Effector CD4-positive, alpha-beta T cell (primary cell): ENCODE data around the gene MICOS13.
A peak's percentile ranks its signal among the peaks of the same experiment; 100 is the strongest.

ENCODE experiments used
- DNase-seq: peaks from one replicate; pipeline ENCODE4 v3.0.0-alpha.2; 2020

The MICOS13 gene

GRCh38 chr19:5687360-5688198 is 7.3 kb upstream of the MICOS13 start:
- no peak for DNase-seq

DNA sequence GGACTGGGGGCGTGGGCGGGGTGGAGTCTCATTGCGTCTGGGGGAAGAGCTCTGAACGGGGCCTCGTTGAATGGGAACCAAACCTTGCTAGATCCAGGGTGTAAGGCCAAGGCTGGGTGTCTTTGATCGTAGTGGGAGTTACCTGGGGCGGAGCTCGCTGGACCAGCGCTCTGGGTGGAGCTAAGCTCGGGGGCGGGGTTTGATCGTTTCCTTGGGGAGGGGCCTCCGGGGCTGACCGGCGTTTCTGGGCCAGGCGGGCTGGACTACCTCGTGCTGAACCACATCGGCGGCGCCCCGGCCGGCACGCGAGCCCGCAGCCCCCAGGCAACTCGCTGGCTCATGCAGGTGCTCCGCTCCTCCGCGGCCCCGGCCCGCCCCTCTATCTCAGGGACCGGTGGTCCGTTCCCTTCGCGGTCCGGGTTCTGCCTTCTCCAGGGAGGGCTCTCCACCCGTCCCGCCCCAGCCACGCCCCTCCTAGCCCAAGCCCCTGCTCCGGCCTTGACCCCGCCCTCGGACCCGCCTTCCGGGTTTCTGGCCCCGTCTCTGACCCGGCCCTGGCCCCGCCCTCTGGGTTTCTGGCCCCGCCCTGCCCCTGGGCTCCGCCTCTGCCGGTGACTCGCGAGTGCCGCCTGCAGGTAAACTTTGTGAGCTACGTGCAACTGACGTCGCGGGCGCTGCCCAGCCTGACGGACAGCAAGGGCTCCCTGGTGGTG is 6.5 kb upstream of the MICOS13 start:
- DNase-seq: peak; percentile 90

- no peak for DNase-seq
These were observed 6.0 kb upstream of the MICOS13 start for GRCh38 chr19:5686326-5686646.

DNA sequence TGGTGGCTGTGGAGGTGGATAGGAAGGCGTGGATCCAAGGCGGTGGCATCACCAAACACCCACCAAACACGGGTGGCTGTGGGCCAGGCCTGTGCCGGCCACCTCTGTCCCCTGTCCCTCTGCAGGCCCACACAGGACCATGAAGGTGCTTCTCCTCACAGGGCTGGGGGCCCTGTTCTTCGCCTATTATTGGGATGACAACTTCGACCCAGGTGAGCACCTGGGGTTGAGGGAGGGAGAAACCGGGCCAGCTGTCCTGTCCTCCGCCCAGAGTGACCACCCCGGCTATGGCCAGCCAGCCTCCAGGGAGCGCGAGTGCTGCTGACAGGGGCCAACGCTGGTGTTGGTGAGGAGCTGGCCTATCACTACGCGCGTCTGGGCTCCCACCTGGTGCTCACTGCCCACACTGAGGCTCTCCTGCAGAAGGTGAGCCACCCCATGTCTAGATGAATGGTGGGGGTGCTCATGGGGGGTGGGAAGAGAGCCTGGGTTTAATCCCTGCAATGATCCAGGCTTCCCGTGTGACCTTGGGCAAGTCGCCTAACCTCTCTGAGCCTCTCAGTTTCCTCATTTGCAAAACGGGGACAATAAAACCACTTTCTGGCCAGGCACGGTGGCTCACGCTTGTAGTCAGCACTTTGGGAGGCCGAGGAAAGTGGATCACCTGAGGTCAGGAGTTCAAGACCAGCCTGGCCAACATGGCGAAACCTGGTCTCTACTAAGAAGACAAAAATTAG is 4.5 kb upstream of the MICOS13 start:
- no peak for DNase-seq

DNA sequence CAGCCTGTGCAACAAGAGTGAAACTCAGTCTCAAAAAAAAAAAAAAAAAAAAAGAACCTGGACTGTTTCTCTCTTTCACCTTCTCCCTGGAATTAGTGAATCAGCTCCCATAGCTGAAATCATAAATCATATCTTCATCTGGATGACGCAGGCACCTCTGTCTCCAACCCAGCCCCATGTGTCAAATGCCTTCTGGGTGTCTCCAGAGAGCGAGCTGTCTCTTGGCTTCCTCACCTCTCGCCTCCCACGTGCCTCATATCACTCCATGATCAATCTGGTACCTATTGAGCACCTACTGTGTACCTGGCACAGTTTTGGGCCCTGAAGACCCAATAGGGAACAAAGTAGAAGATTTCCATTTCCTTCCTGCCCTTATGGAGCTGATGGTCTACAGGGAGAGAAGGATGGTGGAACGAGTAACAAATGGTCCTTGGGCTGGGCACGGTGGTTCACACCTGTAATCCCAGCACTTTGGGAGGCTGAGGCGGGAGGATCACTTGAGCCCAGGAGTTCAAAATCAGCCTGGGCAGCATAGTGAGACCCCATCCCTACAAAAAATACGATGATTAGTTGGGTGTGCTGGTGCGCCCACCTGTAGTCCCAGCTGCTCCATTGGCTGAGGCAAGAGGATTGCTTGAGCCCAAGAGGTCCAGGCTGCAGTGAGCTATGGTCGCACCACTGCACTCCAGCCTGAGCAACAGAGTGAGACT is 3.0 kb upstream of the MICOS13 start:
- DNase-seq: no peak

DNA sequence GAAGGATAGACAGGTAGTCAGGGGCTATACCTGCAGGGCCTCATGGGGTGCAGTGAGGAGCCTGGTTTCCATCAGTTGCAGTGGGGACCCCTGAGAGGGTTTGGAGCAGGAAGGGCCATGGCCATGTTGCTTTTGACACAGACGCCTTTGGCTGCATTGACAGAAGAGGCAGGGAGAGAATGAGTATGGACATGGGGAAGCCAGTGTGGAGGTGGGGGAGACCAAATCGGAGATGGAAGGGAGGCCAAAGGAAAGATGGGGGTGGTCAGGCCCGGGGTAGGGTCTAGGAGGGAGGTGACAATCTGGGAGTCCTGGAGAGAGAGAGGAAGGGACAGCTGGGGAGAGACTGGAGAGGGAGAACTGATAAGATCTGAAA is 1.8 kb upstream of the MICOS13 start:
- DNase-seq: no peak

GRCh38 chr19:5681391-5682106 is 1.2 kb upstream of the MICOS13 start:
- no peak for DNase-seq

DNA sequence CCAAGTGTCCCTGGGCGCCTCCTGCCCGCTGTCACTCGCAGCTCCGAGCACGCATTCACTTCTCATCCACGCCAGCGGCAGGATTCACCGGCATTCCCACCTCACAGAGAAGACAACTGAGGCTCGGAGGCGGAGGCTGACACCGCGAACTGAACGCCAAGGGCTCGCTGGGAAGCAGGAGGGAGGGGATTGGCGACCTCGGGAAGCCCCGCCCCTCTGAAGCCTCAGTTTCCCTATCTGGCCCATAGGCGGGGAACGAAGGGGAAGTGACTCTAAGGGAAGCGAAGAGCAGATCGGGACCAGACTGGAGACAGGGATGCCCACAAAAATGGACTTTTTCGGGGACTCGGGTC is 256 bp downstream of the MICOS13 start:
- no peak for DNase-seq

DNA sequence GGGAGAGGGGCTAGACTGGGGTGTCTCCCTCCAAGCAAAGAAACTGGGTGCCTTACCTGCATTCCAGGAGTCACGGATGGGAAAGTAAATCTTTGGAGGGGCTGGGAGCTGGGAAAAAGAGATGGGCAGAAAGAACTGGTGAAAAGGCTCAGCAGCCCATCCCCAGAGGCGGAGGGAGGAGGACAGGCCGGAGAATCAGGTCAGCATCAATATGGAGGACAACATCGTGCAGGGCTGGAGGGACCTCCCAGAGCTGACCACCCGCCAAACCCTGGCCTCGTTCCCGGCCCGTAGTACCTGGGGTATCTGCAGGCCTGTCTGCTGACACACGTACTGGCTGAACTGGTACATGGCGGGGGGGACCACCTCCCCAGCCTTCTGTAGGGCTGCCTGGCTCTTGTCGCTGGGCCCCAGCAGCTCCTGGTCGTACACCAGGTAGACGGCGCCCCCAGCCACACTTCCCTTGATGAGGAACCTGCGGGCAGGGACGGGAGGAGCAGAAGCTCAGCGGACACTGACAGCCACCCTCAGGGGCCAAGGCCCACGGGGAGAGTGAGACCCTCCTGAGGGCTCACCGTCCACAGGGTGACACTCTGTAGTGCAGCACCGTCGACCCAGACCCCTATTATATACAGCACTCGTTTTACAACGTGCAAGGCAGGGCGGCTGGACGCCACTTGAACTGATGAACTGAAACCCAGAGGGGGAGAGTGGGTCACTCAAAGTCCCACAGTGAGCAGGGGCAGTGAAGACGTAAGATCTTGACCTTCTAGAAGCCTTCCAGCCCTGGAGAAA is 830 bp downstream of the MICOS13 start:
- DNase-seq: no peak

DNA sequence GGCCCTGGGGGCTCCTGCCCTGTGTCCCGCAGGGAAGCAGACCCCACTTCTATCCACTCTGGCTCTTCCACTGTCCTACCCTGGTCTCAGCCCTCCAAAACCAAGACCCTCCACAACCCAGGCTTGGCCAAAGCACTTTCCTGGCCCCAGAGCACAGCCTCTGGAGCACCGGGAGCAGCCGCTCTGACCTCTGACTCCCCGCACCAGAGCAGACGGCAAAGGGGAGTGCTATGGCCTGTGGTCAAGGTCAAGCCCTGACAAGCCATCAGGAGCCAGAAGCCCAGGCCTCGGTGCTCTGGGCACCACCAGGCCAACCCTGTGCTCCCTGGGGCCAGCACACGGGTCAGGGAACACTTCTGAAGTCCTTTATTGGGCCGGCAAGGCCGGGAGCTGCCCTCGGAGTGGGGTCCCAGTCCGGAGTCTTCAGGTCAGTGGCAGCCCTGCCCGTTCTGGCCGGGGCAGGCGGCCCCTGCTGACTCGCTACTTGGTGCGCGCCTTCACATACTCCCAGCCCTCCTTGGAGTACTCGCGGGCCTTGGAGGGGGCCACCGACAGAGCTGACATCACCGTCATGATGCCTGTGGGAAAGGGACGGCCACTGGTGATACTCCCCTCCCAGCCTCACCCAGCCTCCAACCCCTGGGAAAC is 2.1 kb downstream of the MICOS13 start:
- no peak for DNase-seq

- no peak for DNase-seq
These were observed 2.7 kb downstream of the MICOS13 start for GRCh38 chr19:5677580-5677979.

GRCh38 chr19:5677136-5677535 is 3.2 kb downstream of the MICOS13 start:
- DNase-seq: no peak

GRCh38 chr19:5676772-5677105 is 3.6 kb downstream of the MICOS13 start:
- no peak for DNase-seq

- no peak for DNase-seq
These were observed 4.1 kb downstream of the MICOS13 start for GRCh38 chr19:5676105-5676771.

GRCh38 chr19:5674714-5675113 is 5.6 kb downstream of the MICOS13 start:
- DNase-seq: no peak

- DNase-seq: no peak
These were observed 6.6 kb downstream of the MICOS13 start for GRCh38 chr19:5673752-5674151.

- DNase-seq: no peak
These were observed 7.4 kb downstream of the MICOS13 start for GRCh38 chr19:5672708-5673459.

DNA sequence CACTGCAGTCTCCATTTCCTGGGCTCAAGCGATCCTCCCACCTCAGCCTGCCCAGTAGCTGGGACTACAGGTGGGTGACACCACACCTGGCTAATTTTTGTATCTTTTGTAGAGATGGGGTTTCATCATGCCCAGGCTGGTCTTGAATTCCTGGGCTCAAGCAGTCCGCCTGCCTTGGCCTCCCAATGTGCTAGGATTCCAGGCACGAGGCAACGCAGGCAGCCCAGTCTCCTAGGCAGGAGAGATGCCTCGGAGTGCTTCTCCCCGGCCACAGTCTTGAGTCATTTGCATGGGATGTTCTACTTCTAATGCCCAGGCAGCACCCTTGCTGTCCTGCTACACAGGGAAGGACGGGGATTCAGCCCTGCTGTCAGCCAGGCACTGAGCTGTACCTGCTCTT is 8.7 kb downstream of the MICOS13 start:
- no peak for DNase-seq

- no peak for DNase-seq
These were observed 11.1 kb downstream of the MICOS13 start for GRCh38 chr19:5669212-5669611.

DNA sequence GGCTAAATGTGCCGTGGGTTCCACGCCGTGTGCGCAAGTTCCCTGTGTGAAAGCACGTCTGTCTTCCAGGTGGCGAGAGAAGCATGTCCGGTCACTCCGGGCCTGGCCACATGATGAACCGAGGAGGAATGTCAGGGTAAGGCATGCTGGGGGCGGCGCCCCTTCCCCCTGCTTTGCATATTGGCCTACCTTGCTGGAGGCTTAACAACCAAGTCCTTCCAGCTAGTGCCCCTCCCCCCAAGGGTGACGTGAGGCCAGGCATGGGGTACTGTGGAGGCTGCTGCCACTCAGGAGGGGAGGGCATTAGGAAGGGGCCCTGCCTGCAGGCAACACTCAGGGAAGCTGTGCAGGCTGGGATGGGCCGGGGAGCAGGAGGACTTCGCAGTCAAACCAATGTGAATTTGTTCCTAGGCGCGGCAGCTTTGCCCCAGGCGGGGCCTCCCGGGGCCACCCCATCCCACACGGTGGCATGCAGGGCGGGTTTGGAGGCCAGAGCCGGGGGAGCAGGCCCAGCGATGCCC is 12.5 kb downstream of the MICOS13 start:
- DNase-seq: no peak
